H1 (cell line): ENCODE measurements around the gene TPBGL. TPM values are rescaled to one million over a fixed set of nuclear protein-coding genes. Genes with fewer than 3 reads are reported as not detected.

Experiments used
- CTCF ChIA-PET: fragments of 300-600 bp; sonication (Branson Sonifier 250); formaldehyde crosslinking; loops from one replicate; lab custom pipeline; 2021; ENCODE audit not compliant: partially characterized antibody; lab: Charles Lee
- POLR2A ChIA-PET: fragments of 300-600 bp; sonication (Branson Sonifier 250); formaldehyde crosslinking; loops from one replicate; lab custom pipeline; 2021; ENCODE audit warnings: inconsistent platforms; ENCODE audit not compliant: partially characterized antibody; lab: Charles Lee
- DNase-seq, 2 experiments: peaks; one replicate each; pipeline versions ENCODE4 v3.0.0 to v3.0.0-alpha.2; 2010 to 2022; ENCODE audit warnings: low spot score in 2 of 2, low read depth in 1 of 2, mixed read lengths in 1 of 2
- FAIRE-seq: peaks from 2 replicates; lab custom pipeline; 2011; peaks lifted over from hg19 to GRCh38; lab: Jason Lieb, UNC
- H2AFZ ChIP-seq: 2 replicates; pipeline ENCODE4 v1.8.1; 2012; ENCODE audit warnings: low read length, inconsistent platforms
- H2AK5ac ChIP-seq: 2 replicates; pipeline ENCODE4 v1.6.1; 2013; ENCODE audit warnings: low read depth, low read length
- H2BK120ac ChIP-seq: replicated peaks from 2 replicates; pipeline ENCODE3; 2013; ENCODE audit warnings: low read depth, low read length, inconsistent platforms
- H2BK12ac ChIP-seq: 2 replicates; pipeline ENCODE4 v1.6.1; 2013; ENCODE audit warnings: low read depth, low read length
- H2BK15ac ChIP-seq: 2 replicates; pipeline ENCODE4 v1.6.1; 2013; ENCODE audit warnings: low read length
- H2BK20ac ChIP-seq: 2 replicates; pipeline ENCODE4 v1.6.1; 2013; ENCODE audit warnings: low read length
- H2BK5ac ChIP-seq: 2 replicates; pipeline ENCODE4 v1.6.1; 2013; ENCODE audit warnings: low read depth, low read length
- H3K14ac ChIP-seq: 2 replicates; pipeline ENCODE4 v1.6.1; 2013; ENCODE audit warnings: inconsistent platforms; ENCODE audit not compliant: insufficient read length
- H3K18ac ChIP-seq: 2 replicates; pipeline ENCODE4 v1.6.1; 2013; ENCODE audit warnings: low read length; ENCODE audit errors: extremely low read depth
- H3K23ac ChIP-seq: 2 replicates; pipeline ENCODE4 v1.6.1; 2013; ENCODE audit warnings: inconsistent platforms; ENCODE audit not compliant: insufficient read length
- H3K23me2 ChIP-seq: 2 replicates; pipeline ENCODE4 v1.6.1; 2013; ENCODE audit warnings: low read depth, low read length
- H3K27ac ChIP-seq: 2 replicates; pipeline ENCODE4 v1.6.1; 2011; ENCODE audit warnings: low read depth, low read length, inconsistent platforms
- H3K27me3 ChIP-seq, 4 experiments: replicated peaks in 1 of 4; 1 replicate in 1 of 4; 2 replicates in 3 of 4; pipeline versions ENCODE4 v1.6.1 to v1.8.1; 2011 to 2013; ENCODE audit warnings: low read length in 3 of 4, mild to moderate bottlenecking in 3 of 4, inconsistent platforms in 2 of 4, mixed read lengths in 2 of 4, moderate library complexity in 1 of 4; ENCODE audit not compliant: control insufficient read depth in 3 of 4, insufficient read depth in 3 of 4; ENCODE audit errors: extremely low read depth in 1 of 4
- H3K36me3 ChIP-seq, 4 experiments: 2 replicates each; pipeline versions ENCODE4 v1.6.1 to v1.8.1; 2011 to 2013; ENCODE audit warnings: mild to moderate bottlenecking in 4 of 4, low read length in 3 of 4, moderate library complexity in 2 of 4, control low read depth in 1 of 4, inconsistent platforms in 1 of 4; ENCODE audit not compliant: insufficient read depth in 4 of 4, control insufficient read depth in 2 of 4
- H3K4ac ChIP-seq: replicated peaks from 2 replicates; pipeline ENCODE3; 2013; ENCODE audit warnings: low read length, low read depth, mixed read lengths, inconsistent platforms; ENCODE audit not compliant: insufficient read length
- H3K4me1 ChIP-seq, 4 experiments: replicated peaks in 1 of 4; 1 replicate in 1 of 4; 2 replicates in 3 of 4; pipeline versions ENCODE4 v1.6.1 to v1.8.1; 2011 to 2013; ENCODE audit warnings: low read length in 3 of 4, inconsistent platforms in 2 of 4, mixed read lengths in 1 of 4; ENCODE audit not compliant: insufficient read depth in 4 of 4, control insufficient read depth in 3 of 4
- H3K4me2 ChIP-seq, 2 experiments: 2 replicates each; pipeline versions ENCODE4 v1.6.1 to v1.8.1; 2011 to 2013; ENCODE audit warnings: low read depth in 2 of 2, low read length in 2 of 2, control low read depth in 1 of 2, inconsistent platforms in 1 of 2, mild to moderate bottlenecking in 1 of 2; ENCODE audit not compliant: insufficient read depth in 1 of 2
- H3K4me3 ChIP-seq, 4 experiments: fragments of 200-600, 300-600 bp in 1 of 4; sonication (generic), shearing (Covaris generic), sonication (Bioruptor Twin) in 1 of 4; 2 replicates each; pipeline versions ENCODE4 v1.5.1 to v1.8.1; 2011 to 2016; ENCODE audit warnings: low read length in 4 of 4, low read depth in 3 of 4, control low read depth in 2 of 4, inconsistent platforms in 2 of 4, mild to moderate bottlenecking in 2 of 4, mixed read lengths in 1 of 4, moderate library complexity in 1 of 4; ENCODE audit not compliant: insufficient read depth in 2 of 4; ENCODE audit errors: extremely low read depth in 1 of 4
- H3K56ac ChIP-seq: replicated peaks from 2 replicates; pipeline ENCODE3; 2013; ENCODE audit warnings: low read depth, mild to moderate bottlenecking, mixed read lengths, low read length, inconsistent platforms; ENCODE audit not compliant: insufficient read length
- H3K79me1 ChIP-seq: 2 replicates; pipeline ENCODE4 v1.6.1; 2013; ENCODE audit warnings: low read depth, low read length, control low read depth
- H3K79me2 ChIP-seq, 2 experiments: 2 replicates each; pipeline versions ENCODE4 v1.6.1 to v1.8.1; 2012 to 2013; ENCODE audit warnings: low read length in 2 of 2, mild to moderate bottlenecking in 2 of 2, inconsistent platforms in 1 of 2; ENCODE audit not compliant: insufficient read depth in 2 of 2, control insufficient read depth in 1 of 2
- H3K9ac ChIP-seq, 4 experiments: replicated peaks in 1 of 4; 1 replicate in 1 of 4; 2 replicates in 3 of 4; pipeline versions ENCODE4 v1.6.1 to v1.8.1; 2011 to 2013; ENCODE audit warnings: low read depth in 3 of 4, low read length in 3 of 4, control low read depth in 2 of 4, mild to moderate bottlenecking in 2 of 4, moderate library complexity in 2 of 4, inconsistent platforms in 1 of 4; ENCODE audit errors: extremely low read depth in 1 of 4
- H3K9me3 ChIP-seq, 2 experiments: 2 replicates each; pipeline versions ENCODE4 v1.6.1 to v1.8.1; 2012 to 2013; ENCODE audit warnings: mild to moderate bottlenecking in 2 of 2, moderate library complexity in 2 of 2, control low read depth in 1 of 2, inconsistent platforms in 1 of 2, low read depth in 1 of 2, low read length in 1 of 2, mixed read lengths in 1 of 2; ENCODE audit not compliant: insufficient read depth in 2 of 2
- H4K20me1 ChIP-seq, 2 experiments: replicated peaks in 1 of 2; 2 replicates each; pipeline versions ENCODE3 to v1.8.1; 2011 to 2013; ENCODE audit warnings: inconsistent platforms in 2 of 2, low read length in 2 of 2, mild to moderate bottlenecking in 1 of 2; ENCODE audit not compliant: insufficient read depth in 2 of 2, control insufficient read depth in 1 of 2
- H4K5ac ChIP-seq: 2 replicates; pipeline ENCODE4 v1.6.1; 2013; ENCODE audit warnings: low read length, low read depth, mixed read lengths, inconsistent platforms; ENCODE audit not compliant: insufficient read length
- H4K8ac ChIP-seq: 2 replicates; pipeline ENCODE4 v1.8.0; 2013; ENCODE audit warnings: mild to moderate bottlenecking, moderate library complexity, low read length, inconsistent platforms; ENCODE audit not compliant: insufficient read depth; ENCODE audit errors: extremely low read depth
- H4K91ac ChIP-seq: replicated peaks from 2 replicates; pipeline ENCODE3; 2013; ENCODE audit warnings: low read length, mixed read lengths, inconsistent platforms; ENCODE audit not compliant: insufficient read length
- EP300 ChIP-seq, 2 experiments: IDR thresholded peaks; 1 replicate in 1 of 2; 2 replicates in 1 of 2; pipeline ENCODE4 v1.6.1; 2011 to 2012; ENCODE audit warnings: low read depth in 2 of 2, low read length in 2 of 2, mild to moderate bottlenecking in 2 of 2, borderline replicate concordance in 1 of 2, inconsistent platforms in 1 of 2, moderate library complexity in 1 of 2
- WGBS, 2 experiments: shearing (Covaris generic) in 1 of 2; methylation state at CpG; one replicate each; pipeline versions ENCODE4 v1.1.6 to v1.1.7; 2013 to 2015; ENCODE audit warnings: low lambda C conversion rate in 2 of 2, mixed read lengths in 2 of 2, inconsistent platforms in 1 of 2, low coverage in 1 of 2, missing lambda C conversion rate in 1 of 2; ENCODE audit not compliant: insufficient replicate concordance in 2 of 2, insufficient coverage in 1 of 2, insufficient read length in 1 of 2; ENCODE audit errors: extremely low coverage in 1 of 2, missing lambda C conversion rate in 1 of 2; 5-methylcytosine and 5-hydroxymethylcytosine counted together
- polyA plus RNA-seq, 7 experiments: library from polyadenylated mRNA; depleted of rRNA in 3 of 7; stranded (reverse) in 5 of 7; unstranded in 2 of 7; fragments of >200 nt in 5 of 7; fragments of 200-250 nt in 2 of 7; gene quantifications; 1 replicate in 5 of 7; 2 replicates in 1 of 7; 4 replicates in 1 of 7; pipeline versions ENCODE4 v1.2.1 to v1.2.3, GENCODE V29; 2011 to 2013; ENCODE audit warnings: missing spikeins in 2 of 7, mixed read lengths in 2 of 7
- total RNA-seq: library from RNA; stranded (reverse); fragmentation: NEBNext Ultra II Directional; extraction: Animal tissue kit (Norgen Biotek cat#: 25700); gene quantifications from 2 replicates; pipeline ENCODE4 v1.2.1, GENCODE V29; 2021

TPBGL gene
- total and polyA plus RNA-seq, 2 of the 8 experiments (the other 6 are each of a cell fraction or from before 2014, with no cell fraction given), result 0.26 to 0.37 TPM

- Histone ChIP-seq H3K18ac (no peak overlapping the region), H3K79me2 (no peaks in the 10 kb centered on the region), H3K14ac (no peak overlapping the region), H4K5ac (no peak overlapping the region), H2AFZ (no peak overlapping the region), H3K4me3 (no peak overlapping the region), H3K23me2 (no peaks in the 10 kb centered on the region), H4K91ac (no peak overlapping the region), H2AK5ac (no peak overlapping the region), H3K9ac (no peak overlapping the region), H3K56ac (no peak overlapping the region), H3K9me3 (no peaks in the 10 kb centered on the region), H2BK12ac (no peak overlapping the region), H2BK5ac (no peak overlapping the region), H3K36me3 (no peaks in the 10 kb centered on the region), H3K27ac (no peak overlapping the region), H3K4ac (no peak overlapping the region), H3K23ac (no peak overlapping the region), H2BK20ac (no peak overlapping the region), H4K20me1 (no peaks in the 10 kb centered on the region), H4K8ac (no peak overlapping the region), H3K79me1 (no peaks in the 10 kb centered on the region), H3K27me3 (no peaks in the 10 kb centered on the region), H2BK120ac (no peak overlapping the region), H3K4me2 (no peak overlapping the region), H2BK15ac (no peak overlapping the region), H3K4me1 (peaks cover 0 to 4% (median under 1%) of the 10 kb centered on the region in 4 experiments; a peak in 1 of 7 replicates)
- ChIA-PET POLR2A (interaction anchor here (1.8 kb wide), 1 partner anchor 136 kb away, joined by 4 read pairs; no protein-coding TSS in a partner anchor), CTCF (interaction anchor here (0.7 to 7.4 kb wide), 5 partner anchors 8 to 875 kb away, joined by 3 to 45 read pairs (median 4); no protein-coding TSS in a partner anchor)
- 81% methylated on average over 4 of the region's 4 CpGs; no CpG with 5 or more reads in 1 of the 2 experiments for WGBS, 2 experiments
- no peak for DNase-seq
- FAIRE-seq, result no peak
- TF ChIP-seq EP300 (IDR thresholded peaks at IDR 0.05; ENCODE audit: borderline replicate concordance in 1 of 2, low read depth in 2 of 2, low read length in 2 of 2), result no peak
Measured at GRCh38 chr11:75263944-75264349, 23.4 kb downstream of the TPBGL start.
